HG03520 (cell line): ENCODE measurements around the gene BCAR3.

Source experiments
- ATAC-seq: cut with Tn5 transposase; IDR thresholded peaks from one replicate; pipeline ENCODE4 v1.9.1; 2021; ENCODE audit warnings: mild to moderate bottlenecking, moderate library complexity; ENCODE audit not compliant: unreplicated experiment

The BCAR3 gene

GRCh38 chr1:93600663-93601062, 81.0 kb downstream of the BCAR3 start:
- ATAC-seq = no peak

GRCh38 chr1:93599479-93599878, 82.2 kb downstream of the BCAR3 start:
- no peak for ATAC-seq

- no peak for ATAC-seq
Observed at GRCh38 chr1:93598861-93599439, 82.7 kb downstream of the BCAR3 start.

GRCh38 chr1:93598396-93598795, 83.2 kb downstream of the BCAR3 start:
- no peak for ATAC-seq

- ATAC-seq = no peak
Observed at GRCh38 chr1:93597709-93598108, 83.9 kb downstream of the BCAR3 start.

- ATAC-seq = no peak
Observed at GRCh38 chr1:93596329-93597089, 85.1 kb downstream of the BCAR3 start.

GRCh38 chr1:93595743-93596142, 85.9 kb downstream of the BCAR3 start:
- no peak for ATAC-seq

GRCh38 chr1:93595266-93595665, 86.4 kb downstream of the BCAR3 start:
- no peak for ATAC-seq

GRCh38 chr1:93594603-93594880, 87.1 kb downstream of the BCAR3 start:
- ATAC-seq = no peak

- ATAC-seq = no peak
Observed at GRCh38 chr1:93593854-93594602, 87.6 kb downstream of the BCAR3 start.

- no peak for ATAC-seq
Observed at GRCh38 chr1:93592551-93592949, 89.1 kb downstream of the BCAR3 start.

- ATAC-seq = peak; percentile 75
Observed at GRCh38 chr1:93591676-93592550, 89.7 kb downstream of the BCAR3 start.

GRCh38 chr1:93591291-93591675, 90.4 kb downstream of the BCAR3 start:
- peak; percentile 6 for ATAC-seq

GRCh38 chr1:93588955-93589354, 92.7 kb downstream of the BCAR3 start:
- no peak for ATAC-seq

GRCh38 chr1:93588206-93588605, 93.4 kb downstream of the BCAR3 start:
- no peak for ATAC-seq

GRCh38 chr1:93587354-93587753, 94.3 kb downstream of the BCAR3 start:
- no peak for ATAC-seq

GRCh38 chr1:93585059-93585966, 96.3 kb downstream of the BCAR3 start:
- ATAC-seq = no peak

- no peak for ATAC-seq
Observed at GRCh38 chr1:93584261-93585003, 97.2 kb downstream of the BCAR3 start.
